Pancreas (tissue), 10 donors: Measurements from ENCODE around the gene LSAMP. TPM values are rescaled to one million over a fixed set of nuclear protein-coding genes. Genes with fewer than 3 reads are reported as not detected.

Source experiments
- ATAC-seq, 4 donors: fragments of 200-7000 bp; cut with Tn5 transposase; one replicate each; pipeline versions ENCODE4 v1.8.0 to v1.9.1; 2020; ENCODE audit warnings: mild to moderate bottlenecking in 4 of 4, moderate library complexity in 4 of 4
- DNase-seq, 6 donors: peaks; one replicate each; pipeline ENCODE4 v3.0.0-alpha.2; 2020
- FAIRE-seq: peaks from 2 replicates; lab custom pipeline; 2012; peaks lifted over from hg19 to GRCh38; lab: Jason Lieb, UNC
- H3K27ac ChIP-seq, 4 donors: fragments of 200-600 bp; sonication (generic); 1 replicate in 3 of 4; 2 replicates in 1 of 4; pipeline versions ENCODE4 v1.5.0 to v1.8.0; 2020
- H3K27me3 ChIP-seq, 4 donors: fragments of 200-600 bp; one replicate each; pipeline ENCODE4 v1.8.0; 2021
- H3K36me3 ChIP-seq, 3 donors: fragments of 200-600 bp; sonication (generic) in 1 of 3; one replicate each; pipeline versions ENCODE4 v1.5.0 to v1.8.0; 2020 to 2021
- H3K4me1 ChIP-seq, 3 donors: fragments of 200-600 bp; one replicate each; pipeline ENCODE4 v1.8.0; 2021
- H3K4me3 ChIP-seq, 4 donors: fragments of 200-600 bp; sonication (generic) in 2 of 4; one replicate each; pipeline versions ENCODE4 v1.5.0 to v1.8.0; 2020 to 2021
- H3K9me3 ChIP-seq, 4 donors: fragments of 200-600 bp; one replicate each; pipeline ENCODE4 v1.8.0; 2021
- WGBS, 2 donors: extraction: QIAGEN DNeasy Blood & Tissue Kit; methylation state at CpG; one replicate each; pipeline ENCODE4 v1.1.7; 2013; 5-methylcytosine and 5-hydroxymethylcytosine counted together
- intact Hi-C, 3 donors: fragments of 100-400 bp; cut with DNase I; formaldehyde crosslinking; loops; one replicate each; pipeline versions ENCODE4 v1.11.1 to v1.14.2; 2022
- polyA plus RNA-seq, 2 donors: library from polyadenylated mRNA; stranded (reverse); fragments of 200-250 nt; gene quantifications; one replicate each; pipeline ENCODE4 v1.2.3, GENCODE V29; 2013
- total RNA-seq, 6 donors: library from RNA; stranded (reverse); fragmentation: NEBNext Ultra II Directional in 4 of 6; extraction: Animal tissue kit (Norgen Biotek cat#: 25700) in 4 of 6; gene quantifications; one replicate each; pipeline versions ENCODE4 v1.2.1 to v1.2.4, GENCODE V29; 2021 to 2023
- TF ChIP-seq, protein P1 (sequence below), 4 donors: fragments of 200-600 bp; sonication (generic) in 3 of 4; IDR thresholded peaks; one replicate each; pipeline versions ENCODE4 v1.5.0 to v1.8.0; 2021; ENCODE audit warnings: antibody characterized with exemption in 4 of 4
- donor health status: healthy with polysubstance abuse.
- donor health status: DM: no; HTN: no; CAD: no; lungs with moderate emphysema.
- donor health status: DM: no; HTN: no; CAD: no.
- donor health status: control.
- donor health status: control.
- donor health status: Bipolar disorder and iron deficiency.
- donor health status: DM: yes; HTN: yes; CAD: no.
- donor health status: DM: no; HTN: no; CAD: no.
- donor health status: DM: no; HTN: no; CAD: no.
- donor health status: DM: yes; HTN: yes; CAD: no.

The LSAMP gene
- total and polyA plus RNA-seq, 8 donors: 0.51 to 5.5 (median 1.5) TPM

GRCh38 chr3:116281313-116282143 is 163.8 kb downstream of the LSAMP start:
- H3K4me1 ChIP-seq: no peaks in the 10 kb centered on the region
- no peaks in the 10 kb centered on the region for H3K9me3 ChIP-seq
- no peaks in the 10 kb centered on the region for H3K27me3 ChIP-seq
- 51 to 53% methylated on average over 4 of the region's 4 CpGs for WGBS, 2 donors
- DNase-seq (no peak), FAIRE-seq (no peak), ATAC-seq (no peak)
- no peak overlapping the region for H3K27ac ChIP-seq
- intact Hi-C loops: no loop called here
- TF ChIP-seq, protein P1, sequence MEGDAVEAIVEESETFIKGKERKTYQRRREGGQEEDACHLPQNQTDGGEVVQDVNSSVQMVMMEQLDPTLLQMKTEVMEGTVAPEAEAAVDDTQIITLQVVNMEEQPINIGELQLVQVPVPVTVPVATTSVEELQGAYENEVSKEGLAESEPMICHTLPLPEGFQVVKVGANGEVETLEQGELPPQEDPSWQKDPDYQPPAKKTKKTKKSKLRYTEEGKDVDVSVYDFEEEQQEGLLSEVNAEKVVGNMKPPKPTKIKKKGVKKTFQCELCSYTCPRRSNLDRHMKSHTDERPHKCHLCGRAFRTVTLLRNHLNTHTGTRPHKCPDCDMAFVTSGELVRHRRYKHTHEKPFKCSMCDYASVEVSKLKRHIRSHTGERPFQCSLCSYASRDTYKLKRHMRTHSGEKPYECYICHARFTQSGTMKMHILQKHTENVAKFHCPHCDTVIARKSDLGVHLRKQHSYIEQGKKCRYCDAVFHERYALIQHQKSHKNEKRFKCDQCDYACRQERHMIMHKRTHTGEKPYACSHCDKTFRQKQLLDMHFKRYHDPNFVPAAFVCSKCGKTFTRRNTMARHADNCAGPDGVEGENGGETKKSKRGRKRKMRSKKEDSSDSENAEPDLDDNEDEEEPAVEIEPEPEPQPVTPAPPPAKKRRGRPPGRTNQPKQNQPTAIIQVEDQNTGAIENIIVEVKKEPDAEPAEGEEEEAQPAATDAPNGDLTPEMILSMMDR (IDR thresholded peaks at IDR 0.05): no peak
- no peaks in the 10 kb centered on the region for H3K36me3 ChIP-seq
- no peak overlapping the region for H3K4me3 ChIP-seq

DNA sequence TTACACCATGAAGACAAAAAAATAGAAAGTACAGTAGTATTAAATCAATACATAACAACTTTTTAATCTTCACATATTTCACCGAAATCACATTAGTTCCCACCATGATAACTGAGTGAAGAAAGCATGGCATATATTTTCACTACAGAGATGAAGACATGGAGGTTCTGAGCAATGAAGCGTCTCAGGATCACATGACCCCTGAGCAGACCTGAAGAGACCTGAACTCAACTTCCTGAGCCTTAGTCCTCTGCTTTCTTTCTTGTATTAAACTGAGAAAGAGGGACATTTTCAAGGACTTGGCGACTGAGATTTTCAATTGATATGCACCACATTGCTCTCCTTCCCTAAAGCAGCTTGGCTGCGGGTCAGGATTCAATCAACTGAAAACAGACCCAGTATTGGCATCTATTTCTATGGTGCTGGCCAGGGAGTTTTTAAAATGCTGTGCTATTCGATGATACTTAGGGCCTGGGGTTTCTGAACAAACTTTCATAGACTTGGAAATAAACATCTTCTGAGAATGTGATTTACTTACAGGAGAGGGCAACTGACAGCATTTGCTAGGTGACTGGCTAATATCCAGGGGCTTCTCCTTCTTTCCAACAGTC is 165.1 kb downstream of the LSAMP start:
- Histone ChIP-seq H3K27ac (no peak overlapping the region), H3K36me3 (no peaks in the 10 kb centered on the region), H3K4me3 (no peak overlapping the region), H3K9me3 (no peaks in the 10 kb centered on the region), H3K4me1 (no peaks in the 10 kb centered on the region), H3K27me3 (no peaks in the 10 kb centered on the region)
- DNase-seq (no peak), FAIRE-seq (no peak), ATAC-seq (no peak)
- TF ChIP-seq, protein P1 (IDR thresholded peaks at IDR 0.05): no peak
- intact Hi-C loops: no loop called here
- 68 to 74% methylated on average over 5 of the region's 5 CpGs for WGBS, 2 donors

GRCh38 chr3:116276675-116277074 is 168.6 kb downstream of the LSAMP start:
- no peaks in the 10 kb centered on the region for H3K36me3 ChIP-seq
- intact Hi-C loops: no loop called here
- TF ChIP-seq, protein P1 (IDR thresholded peaks at IDR 0.05): no peak
- 58 to 59% methylated on average over 3 of the region's 3 CpGs for WGBS, 2 donors
- no peaks in the 10 kb centered on the region for H3K9me3 ChIP-seq
- no peak overlapping the region for H3K4me3 ChIP-seq
- no peaks in the 10 kb centered on the region for H3K4me1 ChIP-seq
- no peak overlapping the region for H3K27ac ChIP-seq
- DNase-seq (no peak), ATAC-seq (no peak), FAIRE-seq (no peak)
- peaks cover 0 to 4% (median 0%) of the 10 kb centered on the region in 4 donors for H3K27me3 ChIP-seq

GRCh38 chr3:116270056-116270455 is 175.2 kb downstream of the LSAMP start:
- Histone ChIP-seq H3K27me3 (peaks cover 0 to 4% (median 0%) of the 10 kb centered on the region in 4 donors), H3K27ac (no peak overlapping the region), H3K36me3 (no peaks in the 10 kb centered on the region), H3K4me3 (no peak overlapping the region), H3K4me1 (no peaks in the 10 kb centered on the region), H3K9me3 (no peaks in the 10 kb centered on the region)
- no peak for FAIRE-seq
- DNase-seq: no peak
- intact Hi-C loops: no loop called here
- TF ChIP-seq, protein P1 (IDR thresholded peaks at IDR 0.05): no peak
- no peak for ATAC-seq
- 47 to 54% methylated on average over 2 of the region's 2 CpGs for WGBS, 2 donors

DNA sequence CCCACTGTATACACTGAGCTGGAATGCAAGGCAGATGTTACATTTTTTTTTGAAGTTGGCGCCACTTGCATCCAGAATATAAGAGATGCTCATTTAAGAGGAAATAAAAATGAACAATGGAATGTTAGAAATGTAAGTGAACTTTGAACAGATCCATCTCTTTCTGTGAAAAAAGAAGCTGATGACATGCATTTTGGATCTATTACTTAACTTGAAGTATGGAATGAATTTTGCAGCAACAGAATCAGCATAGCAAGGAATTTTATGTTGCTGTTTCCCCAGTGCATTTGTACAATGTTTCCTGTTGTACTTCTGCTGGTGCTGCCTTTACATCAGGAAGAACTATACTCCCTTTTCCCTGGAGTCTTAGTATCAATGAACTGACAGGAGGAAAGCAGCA is 178.2 kb downstream of the LSAMP start:
- 79 to 86% methylated on average over 1 of the region's 1 CpG for WGBS, 2 donors
- H3K27me3 ChIP-seq: no peaks in the 10 kb centered on the region
- no peak overlapping the region for H3K4me3 ChIP-seq
- no peaks in the 10 kb centered on the region for H3K4me1 ChIP-seq
- H3K9me3 ChIP-seq: no peaks in the 10 kb centered on the region
- TF ChIP-seq, protein P1 (IDR thresholded peaks at IDR 0.05): no peak
- FAIRE-seq (no peak), ATAC-seq (no peak), DNase-seq (no peak)
- H3K36me3 ChIP-seq: no peaks in the 10 kb centered on the region
- intact Hi-C loops: no loop called here
- H3K27ac ChIP-seq: no peak overlapping the region
